Measurements from ENCODE around the gene APOBEC3F.
"Not testable (repeated sequence)": the region's sequence is repeated elsewhere in the genome, so short reads cannot be mapped to it uniquely, and the experiment has no call there.

The APOBEC3F gene

DNA sequence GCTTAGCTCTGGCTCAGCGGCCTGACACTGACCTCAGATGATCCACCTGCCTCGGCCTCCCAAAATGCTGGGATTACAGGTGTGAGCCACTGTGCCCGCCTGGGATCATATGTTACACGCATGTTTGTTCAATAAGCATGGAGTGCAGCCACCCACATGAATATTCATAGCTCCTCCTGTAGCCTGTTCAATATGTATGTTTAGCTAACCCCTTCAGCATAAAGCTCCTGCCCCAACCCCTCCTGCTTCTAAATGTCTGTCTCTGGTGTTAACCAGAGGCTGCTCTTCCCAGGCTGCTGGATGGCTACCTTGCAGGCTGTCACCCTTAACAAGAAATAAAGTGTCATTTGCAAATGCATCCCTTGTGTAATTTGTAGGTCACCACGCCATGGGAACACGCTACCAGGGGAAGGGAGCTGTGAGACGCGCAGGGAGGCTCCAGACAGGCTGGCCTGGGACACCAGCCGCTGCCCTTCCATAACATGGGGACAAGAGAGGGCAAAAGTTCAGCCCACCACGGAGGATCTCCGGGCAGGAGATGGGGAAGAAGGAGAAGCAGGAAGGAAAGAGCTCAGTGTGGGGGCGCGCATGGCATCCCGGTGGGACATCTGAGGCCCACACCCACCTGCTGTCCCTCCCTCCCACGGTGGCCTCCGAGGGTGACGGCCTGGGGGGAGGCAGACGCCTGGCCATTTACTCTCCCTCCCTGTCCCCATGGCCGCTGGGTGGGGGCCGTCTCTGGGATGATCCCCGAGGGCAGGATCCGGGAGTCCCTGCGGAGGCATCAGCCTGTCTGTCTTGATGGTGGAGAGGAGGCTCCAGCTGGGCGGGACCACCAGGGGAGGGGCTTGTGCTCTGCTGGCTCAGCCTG, 35.7 kb downstream of the APOBEC3F start:
- not testable (repeated sequence) for DNase-seq

DNA sequence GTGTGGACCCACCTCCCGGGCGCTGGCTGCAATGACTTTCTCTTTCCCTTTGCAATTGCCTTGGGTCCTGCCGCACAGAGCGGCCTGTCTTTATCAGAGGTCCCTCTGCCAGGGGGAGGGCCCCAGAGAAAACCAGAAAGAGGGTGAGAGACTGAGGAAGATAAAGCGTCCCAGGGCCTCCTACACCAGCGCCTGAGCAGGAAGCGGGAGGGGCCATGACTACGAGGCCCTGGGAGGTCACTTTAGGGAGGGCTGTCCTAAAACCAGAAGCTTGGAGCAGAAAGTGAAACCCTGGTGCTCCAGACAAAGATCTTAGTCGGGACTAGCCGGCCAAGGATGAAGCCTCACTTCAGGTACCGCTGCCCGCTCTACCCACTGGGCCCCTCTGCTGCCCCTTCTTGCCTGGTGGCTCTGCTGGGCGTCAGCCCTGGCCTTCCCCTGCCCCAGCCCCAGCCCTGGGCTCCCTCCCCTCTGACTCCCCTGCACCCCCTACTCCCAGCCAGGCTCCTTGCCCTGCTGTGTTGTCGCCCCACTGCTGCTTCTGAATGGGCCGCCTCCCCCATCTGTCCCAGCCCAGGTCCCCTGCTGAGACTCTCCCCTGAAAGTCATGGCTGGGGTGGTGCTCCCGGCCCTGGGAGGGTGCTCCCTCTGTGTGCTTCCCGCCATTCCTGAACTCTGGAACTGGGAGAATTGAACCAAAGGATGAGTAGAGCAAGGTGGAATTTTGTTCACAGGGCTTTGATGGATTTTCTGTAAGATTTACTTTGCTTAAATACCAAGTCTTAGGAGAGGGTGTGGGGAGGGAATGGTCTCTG, 36.6 kb downstream of the APOBEC3F start, which contains the start of gene APOBEC3G:
APOBEC3G (plus strand) TSS at position 250 of the 815 bp plus-strand sequence; CDS start at position 337, 87 bp downstream.
- DNase-seq, result peak; percentile 51

DNA sequence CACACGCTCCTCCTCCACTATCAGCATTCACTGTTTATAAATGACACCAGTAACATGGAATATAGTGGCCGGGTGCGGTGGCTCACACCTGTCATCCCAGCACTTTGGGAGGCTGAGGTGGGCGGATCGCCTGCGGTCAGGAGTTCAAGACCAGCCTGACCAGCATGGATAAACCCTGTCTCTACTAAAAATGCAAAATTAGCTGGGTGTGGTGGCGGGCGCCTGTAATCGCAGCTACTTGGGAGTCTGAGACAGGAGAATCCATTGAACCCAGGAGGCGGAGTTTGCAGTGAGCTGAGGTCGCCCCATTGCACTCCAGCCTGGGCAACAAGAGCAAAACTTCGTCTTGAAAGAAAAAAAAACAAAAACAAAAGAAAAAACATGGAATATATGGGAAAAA, 37.2 kb downstream of the APOBEC3F start:
- not testable (repeated sequence) for DNase-seq

DNA sequence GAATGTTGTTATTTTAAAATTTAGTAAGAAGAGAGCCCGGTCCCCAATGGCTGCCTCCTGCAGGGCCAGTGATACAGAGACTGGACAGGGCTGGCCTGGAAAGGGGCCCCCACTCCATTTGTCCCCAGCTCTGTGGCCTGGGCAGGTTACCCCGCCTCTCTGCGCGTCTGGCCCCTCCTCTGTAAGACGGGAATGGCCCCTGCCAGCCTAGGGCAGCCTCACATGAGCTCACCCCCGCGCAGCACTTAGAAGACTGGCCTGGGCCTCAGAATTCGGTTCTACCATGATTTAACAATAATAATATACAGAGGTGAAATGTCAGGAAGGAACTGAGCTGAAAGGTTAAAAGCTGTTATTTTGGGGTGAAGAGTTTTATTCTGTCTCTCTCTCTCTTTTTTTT, 37.7 kb downstream of the APOBEC3F start:
- DNase-seq, result no peak

GRCh38 chr22:39079054-39079637, 38.5 kb downstream of the APOBEC3F start:
- DNase-seq, result not testable (repeated sequence)

DNA sequence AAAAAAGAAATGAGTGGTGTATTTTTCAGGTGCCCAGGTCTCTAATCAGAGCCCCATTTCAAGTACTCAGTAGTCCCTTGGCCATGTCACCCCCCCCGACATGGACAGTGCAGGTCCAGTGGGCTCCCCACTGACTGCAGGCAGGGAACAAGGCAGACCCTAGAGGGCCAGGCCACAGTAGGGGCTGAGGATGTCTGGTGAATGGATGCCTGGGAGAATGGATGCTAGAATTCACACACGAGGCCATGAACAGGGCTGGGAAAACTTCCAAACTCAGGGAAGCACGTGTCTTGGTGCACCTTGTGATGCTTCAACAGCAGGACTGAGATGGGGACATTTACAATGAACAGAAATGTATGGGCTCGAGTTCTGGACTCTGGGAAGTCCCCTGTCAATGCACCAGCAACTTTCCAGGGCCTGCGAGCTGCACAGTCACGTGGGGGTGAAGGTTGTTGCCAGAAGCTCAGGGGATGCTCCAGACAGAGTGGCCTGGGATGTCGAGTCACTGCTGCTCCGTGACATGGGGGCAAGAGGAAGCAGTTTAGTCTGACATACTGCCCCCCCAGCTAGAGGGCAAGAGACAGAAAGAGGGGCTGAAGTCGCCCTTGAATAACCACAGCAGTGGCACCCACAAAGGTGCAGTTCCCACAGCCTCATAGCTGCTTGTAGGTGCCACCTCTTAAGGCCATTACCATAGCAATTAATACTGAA, 39.5 kb downstream of the APOBEC3F start:
- DNase-seq, result no peak

DNA sequence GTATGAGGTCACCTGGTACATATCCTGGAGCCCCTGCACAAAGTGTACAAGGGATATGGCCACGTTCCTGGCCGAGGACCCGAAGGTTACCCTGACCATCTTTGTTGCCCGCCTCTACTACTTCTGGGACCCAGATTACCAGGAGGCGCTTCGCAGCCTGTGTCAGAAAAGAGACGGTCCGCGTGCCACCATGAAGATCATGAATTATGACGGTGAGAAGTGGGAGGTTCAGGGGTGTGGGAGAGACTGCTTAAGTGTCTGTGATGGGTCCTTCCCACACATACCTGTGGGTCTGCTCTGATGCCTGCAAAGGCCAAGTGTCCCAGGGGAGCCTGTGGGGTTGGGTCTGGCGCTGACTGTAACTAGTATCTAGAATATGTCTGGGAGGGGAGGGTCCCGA, 40.4 kb downstream of the APOBEC3F start:
- DNase-seq, result no peak

GRCh38 chr22:39081598-39081997, 40.9 kb downstream of the APOBEC3F start:
- no peak for DNase-seq

- no peak for DNase-seq
Observed at GRCh38 chr22:39083212-39084165, 42.8 kb downstream of the APOBEC3F start.

GRCh38 chr22:39084666-39085065, 44.0 kb downstream of the APOBEC3F start:
- no peak for DNase-seq

- no peak for DNase-seq
Observed at GRCh38 chr22:39087098-39087497, 46.4 kb downstream of the APOBEC3F start.

GRCh38 chr22:39087881-39088684, 47.4 kb downstream of the APOBEC3F start:
- DNase-seq, result no peak

- no peak for DNase-seq
Observed at GRCh38 chr22:39088685-39089032, 48.0 kb downstream of the APOBEC3F start.

- no peak for DNase-seq
Observed at GRCh38 chr22:39089928-39090327, 49.3 kb downstream of the APOBEC3F start.

DNA sequence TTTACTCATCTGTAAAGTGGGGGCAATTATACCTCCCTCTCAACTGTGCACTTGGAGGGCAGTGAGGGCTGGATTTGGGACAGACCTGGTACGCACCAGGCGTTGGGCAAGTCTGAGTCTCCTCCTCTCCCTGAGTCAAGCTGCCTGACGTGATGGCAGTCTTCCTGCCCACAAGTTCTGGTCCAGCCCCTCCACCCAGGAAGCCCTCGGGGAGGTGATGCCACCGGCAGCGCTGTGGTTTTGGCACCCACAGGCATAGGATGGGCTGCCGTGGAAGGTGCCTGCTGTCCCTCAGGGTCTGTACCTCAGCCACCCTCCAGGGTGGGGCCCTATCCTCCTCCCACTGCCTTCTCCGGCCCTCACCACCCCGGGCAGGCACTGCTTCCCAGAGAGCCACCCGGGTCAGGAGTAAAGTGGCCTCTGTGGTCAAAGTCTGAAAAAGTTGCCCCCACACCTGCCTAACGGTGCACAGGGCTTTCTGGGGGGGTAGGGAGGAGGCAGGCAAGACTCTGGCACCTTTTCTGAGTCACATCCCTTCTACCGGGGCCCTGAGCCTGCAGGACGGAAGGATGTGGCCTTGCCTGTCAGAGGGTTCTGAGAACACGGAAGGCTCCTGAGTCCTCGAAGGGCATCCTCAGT, 49.9 kb downstream of the APOBEC3F start:
- no peak for DNase-seq

DNA sequence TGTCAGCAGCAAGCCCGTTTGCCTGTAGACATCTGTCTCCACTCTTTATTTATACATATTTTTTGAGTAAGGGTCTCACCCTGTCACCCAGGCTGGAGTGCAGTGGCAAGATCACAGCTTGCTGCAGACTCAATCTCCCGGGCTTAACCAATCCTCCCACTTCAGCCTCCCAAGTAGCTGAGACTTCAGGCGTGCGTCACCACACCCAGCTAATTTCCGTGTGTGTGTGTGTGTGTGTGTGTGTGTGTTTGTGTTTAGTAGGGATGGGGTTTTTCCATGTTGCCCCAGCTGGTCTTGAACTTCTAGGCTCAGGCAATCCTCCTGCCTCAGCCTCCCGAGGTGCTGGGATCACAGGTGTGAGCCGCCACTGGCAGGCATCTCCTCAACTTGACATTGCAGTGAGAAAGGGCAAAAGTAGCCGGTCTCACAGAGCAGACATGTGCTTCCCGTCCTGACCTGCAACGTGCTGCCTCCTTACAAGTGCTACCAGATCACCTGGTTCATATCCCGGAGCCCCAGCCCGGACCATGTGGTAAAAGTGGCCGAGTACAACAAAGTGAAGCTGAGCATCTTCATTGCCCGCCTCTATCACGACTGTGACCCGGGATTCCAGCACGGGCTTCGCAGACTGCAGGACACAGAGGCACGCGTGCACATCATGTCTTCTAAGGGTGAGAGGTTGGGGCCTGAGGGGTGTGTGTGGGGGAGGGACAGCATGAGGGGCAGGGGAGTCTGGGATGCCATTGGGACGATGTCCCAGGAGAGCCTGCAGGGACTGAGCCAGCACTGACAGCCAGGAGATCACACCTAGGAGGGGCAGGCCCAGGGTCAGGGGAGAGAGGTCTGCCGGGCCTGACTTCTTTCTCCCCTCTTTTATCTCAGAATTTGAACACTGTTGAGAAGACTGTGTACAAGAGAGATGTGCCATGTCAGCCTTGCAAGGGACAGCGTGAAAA, 50.7 kb downstream of the APOBEC3F start:
- no peak for DNase-seq

- no peak for DNase-seq
Observed at GRCh38 chr22:39092111-39092862, 51.6 kb downstream of the APOBEC3F start.

GRCh38 chr22:39094717-39095389, 54.2 kb downstream of the APOBEC3F start:
- no peak for DNase-seq

Measured in HCEC 1CT (cell line).